GM18520 (cell line): ENCODE measurements around the gene SLC39A11.
A peak's percentile ranks its signal among the peaks of the same experiment; 100 is the strongest.
"Not testable (repeated sequence)": the region's sequence is repeated elsewhere in the genome, so short reads cannot be mapped to it uniquely, and the experiment has no call there.

ENCODE experiments used
- ATAC-seq: cut with Tn5 transposase; IDR thresholded peaks from one replicate; pipeline ENCODE4 v1.9.1; 2021; ENCODE audit not compliant: unreplicated experiment

Gene SLC39A11

DNA sequence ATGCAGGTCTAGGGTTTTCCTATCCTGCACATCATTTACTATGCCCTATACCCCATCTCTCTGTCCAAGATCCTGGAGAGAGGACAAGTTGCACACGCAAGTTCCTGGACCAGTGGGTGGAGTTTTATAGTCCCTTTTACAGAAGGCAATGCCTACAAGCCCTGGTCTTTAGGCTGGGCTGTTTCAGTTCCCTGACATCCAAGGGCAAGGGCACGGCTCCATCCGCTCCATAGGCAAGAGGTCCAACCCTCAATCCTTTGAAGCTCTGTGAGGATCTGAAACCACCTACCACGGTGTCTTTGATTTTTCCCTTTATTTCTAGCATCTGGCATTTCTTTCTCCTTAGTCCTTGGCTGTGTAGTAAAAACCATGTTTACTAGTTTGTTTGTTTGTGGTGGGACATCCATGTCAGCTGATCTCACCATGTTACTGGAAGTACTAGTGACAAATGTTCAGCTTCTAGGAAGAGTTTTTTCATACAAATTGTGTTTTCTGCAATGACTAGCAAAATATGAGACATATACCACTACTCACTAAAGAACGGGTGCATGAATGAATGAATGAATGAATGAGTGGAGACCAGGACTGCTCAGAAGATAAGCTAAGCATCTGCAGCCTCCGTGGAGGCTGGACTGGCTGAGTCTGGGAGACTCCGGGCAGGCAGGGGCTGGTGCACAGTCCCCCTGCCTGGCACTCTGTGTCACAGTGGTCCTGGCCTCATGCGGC lies 359.4 kb downstream of the SLC39A11 start:
- no peak for ATAC-seq

DNA sequence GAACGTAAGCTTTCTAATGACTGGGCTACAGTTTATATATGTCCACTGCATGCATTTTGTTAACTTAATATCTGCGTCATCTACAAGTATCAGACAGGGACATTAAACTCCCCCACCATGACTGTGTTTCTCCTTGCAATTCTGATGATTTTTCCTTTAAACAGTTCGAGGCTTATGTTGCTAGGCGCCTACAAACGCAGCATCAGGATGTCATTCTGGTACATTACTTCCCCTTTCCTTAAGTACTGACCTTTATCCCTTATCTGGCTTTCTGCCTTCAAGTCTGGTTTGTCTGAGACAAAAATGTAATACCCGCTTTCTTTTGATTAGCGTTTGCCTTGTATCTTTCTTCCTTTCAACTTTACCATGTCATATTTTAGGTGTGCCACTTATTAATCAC lies 362.4 kb downstream of the SLC39A11 start:
- ATAC-seq: no peak

DNA sequence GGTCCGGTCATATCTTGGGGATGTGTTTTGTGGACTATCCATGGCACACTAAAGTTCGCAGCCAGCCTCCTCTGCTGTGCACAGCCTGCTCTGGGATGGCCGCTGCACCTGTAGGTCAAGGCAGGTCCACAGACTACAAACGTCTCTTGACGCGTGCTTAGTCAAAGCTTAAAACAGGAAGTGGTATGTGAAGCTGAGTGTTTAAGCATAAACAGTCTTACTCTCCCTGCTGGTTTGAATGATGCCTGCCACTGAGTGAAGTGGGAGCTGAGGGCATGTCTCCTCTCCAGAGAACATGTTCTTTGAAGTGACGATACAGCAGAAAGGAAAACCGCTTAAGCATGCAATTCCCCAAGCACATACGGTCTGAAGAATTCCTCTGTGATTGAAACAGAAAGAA lies 365.6 kb downstream of the SLC39A11 start:
- ATAC-seq: peak; percentile 93

DNA sequence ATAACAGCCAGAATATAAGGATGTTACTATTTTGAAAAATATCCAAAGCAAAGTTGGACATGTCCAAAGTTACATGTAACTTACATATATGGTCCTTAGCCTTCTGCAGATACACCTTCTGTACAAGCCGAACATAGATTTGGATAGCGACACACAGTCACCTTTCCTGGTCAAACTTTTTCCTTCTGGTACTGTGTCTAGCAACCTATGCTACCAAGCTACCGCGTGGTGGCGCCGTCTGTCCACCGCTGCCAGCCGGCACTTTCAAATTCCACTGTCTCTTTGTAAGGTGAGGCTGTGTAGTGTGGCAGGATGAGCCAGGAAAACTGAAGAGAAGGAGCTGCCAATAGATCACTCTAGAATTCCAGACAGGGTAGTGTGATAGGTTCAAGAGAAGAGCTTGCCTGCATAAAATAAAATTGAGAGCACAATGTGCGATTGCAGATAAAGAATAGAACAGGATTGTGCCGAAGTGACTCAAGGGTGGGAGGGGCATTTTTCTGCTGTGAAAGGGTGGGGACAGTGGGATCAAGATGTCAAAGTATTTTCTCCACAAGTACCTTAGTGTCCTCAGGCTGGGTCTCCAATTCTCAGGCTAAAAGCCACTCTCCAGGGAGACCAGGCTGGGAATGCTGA lies 366.9 kb downstream of the SLC39A11 start:
- ATAC-seq: no peak

DNA sequence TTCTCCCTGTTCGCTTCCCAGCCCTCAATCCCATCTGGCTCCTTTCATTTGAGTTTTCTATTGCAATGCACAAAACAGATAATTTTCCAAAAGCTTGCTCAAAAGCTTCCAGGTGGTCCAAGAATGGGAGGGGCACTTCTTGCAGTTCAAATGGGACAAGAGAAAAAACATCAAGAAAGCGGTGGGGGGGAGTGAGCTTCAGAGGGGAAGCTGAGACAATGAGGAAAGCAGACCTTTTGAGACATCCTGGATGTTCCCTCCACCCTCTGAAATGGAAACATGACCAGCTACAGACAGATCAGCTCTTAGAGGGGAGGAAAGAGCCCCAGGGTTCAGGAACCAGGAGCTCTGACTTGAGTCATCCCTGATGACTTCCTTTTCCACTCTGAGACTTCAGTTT lies 368.2 kb downstream of the SLC39A11 start:
- ATAC-seq: no peak

DNA sequence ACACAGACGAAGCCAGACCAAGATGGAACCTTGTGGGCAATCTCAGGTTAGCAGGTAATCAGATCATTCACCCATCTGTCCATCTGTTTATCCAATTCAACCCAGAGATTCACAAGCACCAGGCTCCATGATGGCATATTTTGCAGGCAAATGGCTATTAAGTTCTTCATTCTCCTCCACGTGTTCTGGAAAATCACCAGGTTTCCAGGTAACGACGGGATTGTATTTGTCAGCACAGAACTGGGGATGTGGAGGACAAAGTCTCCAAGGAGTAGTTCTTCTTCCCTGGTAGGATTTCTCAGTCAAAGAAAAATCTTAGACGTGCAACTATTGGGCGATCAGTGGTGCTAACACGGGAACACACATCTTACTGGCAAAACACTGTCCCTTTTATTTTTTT lies 368.8 kb downstream of the SLC39A11 start:
- ATAC-seq: no peak

DNA sequence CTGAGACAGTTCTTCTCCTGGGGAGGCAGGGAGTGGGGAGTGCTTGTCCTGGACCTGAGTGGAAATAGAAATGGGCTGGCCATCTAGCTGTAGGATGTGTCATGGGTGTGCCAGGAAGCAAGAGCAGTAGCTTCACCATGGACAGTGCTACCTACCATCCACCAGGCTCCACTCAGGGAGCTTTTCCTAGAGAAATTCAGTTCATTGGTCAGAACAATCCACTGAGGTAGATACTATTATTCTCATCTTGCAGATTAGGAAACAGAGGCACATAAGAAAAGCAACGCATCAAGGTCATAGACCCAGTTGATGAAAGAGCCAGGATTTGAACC lies 372.0 kb downstream of the SLC39A11 start:
- no peak for ATAC-seq

DNA sequence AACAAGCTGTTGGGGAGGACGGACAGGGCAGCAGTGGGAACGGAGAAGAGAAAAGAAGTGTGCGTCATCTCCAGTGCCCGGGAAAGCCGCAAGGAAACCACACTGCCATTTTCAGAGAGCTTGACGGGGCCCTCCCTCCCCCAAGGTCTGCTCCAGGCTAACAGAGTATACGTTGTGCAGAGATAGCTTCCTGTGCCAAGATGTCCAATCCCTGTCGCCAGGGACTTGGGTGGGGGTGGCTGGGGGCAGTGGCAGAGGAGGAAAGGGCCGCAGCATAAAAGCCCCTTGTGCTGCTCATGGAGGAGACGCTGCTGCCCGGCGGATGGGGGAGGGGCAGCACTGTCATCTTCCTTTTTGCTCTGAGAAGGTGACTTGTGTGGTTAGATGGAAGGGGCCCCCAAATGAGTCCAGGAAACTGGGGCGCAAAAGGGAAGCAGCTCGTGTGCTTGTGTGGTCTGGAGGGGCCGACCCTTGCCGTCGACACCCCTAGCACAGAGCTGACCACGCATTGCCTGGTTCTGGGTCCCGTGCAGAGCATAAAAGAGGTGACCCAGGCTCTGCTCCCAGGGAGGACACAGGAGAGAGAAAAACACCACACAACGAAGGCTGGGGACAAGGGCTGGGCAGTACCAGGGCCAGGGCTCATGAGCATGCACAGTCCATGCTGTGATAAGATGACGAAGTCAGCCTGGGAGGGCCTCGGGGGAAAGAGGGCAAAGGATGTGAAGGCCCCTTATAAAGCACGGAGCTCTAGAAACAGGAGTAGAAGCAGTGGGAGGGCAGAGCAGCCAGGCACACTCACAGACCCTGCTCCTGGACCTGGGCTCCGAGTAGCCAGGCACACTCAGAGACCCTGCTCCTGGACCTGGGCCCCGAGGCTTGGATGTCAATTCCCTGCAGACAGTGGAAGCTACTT lies 372.7 kb downstream of the SLC39A11 start:
- ATAC-seq: no peak

DNA sequence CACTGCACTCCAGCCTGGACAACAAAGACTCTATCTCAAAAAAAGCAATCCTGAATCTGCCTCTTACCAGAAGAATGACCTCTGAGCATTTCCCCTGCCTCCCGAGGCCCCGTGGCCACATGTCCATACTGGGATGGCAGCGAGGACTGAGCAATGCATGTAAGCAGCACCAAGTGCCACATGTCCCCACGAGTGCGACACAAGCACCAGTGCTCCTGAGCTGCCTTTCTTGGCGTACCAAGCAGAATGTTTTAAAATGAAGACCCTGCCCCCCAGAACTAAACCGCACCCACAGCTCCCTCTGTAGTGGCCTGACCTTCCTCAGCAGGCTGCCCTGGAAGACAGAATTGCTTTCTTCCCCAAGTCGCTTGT lies 373.3 kb downstream of the SLC39A11 start:
- no peak for ATAC-seq

DNA sequence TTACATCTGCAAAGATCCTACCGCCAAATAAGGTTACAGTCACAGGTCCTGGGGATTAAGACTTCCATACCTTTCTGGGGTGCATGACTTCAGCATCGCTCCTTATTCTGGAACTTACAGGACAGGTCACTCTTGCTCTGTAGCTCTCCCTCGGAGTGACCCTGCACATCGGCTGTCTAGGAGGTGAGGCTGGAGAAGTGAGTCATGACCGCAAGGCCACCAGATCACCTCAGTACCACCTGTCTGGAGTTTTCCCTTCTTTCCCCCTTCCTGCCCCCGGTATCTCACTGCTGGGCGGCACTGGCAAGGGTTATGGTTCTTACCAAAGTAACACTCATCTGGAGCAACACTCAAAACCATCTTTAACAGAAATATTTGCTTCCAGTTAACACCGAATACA lies 374.8 kb downstream of the SLC39A11 start:
- ATAC-seq: no peak

DNA sequence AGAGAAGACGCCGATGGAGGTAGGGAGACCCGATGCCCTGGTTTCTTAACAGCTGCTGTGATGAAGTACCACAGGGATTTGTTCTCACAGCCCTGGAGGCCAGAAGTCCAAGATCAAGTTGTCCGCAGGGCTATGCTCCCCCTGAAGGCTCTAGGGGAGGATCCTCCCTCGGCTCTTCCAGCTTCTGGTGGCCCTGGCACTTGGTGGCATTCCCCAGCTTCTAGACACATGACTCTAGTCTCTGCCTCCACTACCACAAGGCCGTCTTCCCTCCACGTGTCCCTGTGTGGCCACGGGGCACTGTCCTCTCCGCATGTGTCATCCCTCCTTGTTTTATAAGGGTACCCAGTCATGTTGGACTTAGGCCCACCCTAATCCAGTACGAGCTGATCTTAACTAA lies 375.2 kb downstream of the SLC39A11 start:
- no peak for ATAC-seq

DNA sequence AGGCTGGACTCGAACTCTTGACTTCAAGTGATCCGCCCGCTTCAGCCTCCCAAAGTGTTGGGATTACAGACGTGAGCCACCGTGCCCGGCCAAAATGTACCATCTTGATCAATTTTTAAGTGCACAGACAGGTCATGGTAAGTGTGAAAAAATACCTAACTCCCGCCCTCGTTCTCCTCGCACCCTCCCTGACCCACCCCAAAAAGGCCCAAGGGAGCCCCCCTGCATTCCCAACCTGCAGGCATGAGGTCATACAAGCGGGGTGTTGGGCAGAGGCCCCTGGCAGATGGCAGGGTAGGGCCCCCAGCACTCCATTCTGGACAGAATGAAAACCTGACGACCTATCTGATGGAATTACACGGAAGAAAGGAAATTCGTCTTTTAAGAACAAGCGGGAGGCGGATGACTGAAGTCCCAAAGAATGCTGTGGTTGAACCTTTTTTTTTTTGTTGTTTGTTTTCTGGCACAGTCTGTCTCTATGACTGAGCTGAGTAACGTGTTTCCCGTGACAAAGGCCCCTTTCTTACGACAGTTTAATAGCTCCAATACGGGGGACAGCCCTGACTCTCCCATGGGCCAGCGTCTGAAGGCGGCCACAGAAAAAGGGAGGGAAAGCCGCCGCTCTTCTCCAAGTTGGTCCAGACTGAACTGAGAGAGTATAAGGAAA lies 376.4 kb downstream of the SLC39A11 start:
- no peak for ATAC-seq

DNA sequence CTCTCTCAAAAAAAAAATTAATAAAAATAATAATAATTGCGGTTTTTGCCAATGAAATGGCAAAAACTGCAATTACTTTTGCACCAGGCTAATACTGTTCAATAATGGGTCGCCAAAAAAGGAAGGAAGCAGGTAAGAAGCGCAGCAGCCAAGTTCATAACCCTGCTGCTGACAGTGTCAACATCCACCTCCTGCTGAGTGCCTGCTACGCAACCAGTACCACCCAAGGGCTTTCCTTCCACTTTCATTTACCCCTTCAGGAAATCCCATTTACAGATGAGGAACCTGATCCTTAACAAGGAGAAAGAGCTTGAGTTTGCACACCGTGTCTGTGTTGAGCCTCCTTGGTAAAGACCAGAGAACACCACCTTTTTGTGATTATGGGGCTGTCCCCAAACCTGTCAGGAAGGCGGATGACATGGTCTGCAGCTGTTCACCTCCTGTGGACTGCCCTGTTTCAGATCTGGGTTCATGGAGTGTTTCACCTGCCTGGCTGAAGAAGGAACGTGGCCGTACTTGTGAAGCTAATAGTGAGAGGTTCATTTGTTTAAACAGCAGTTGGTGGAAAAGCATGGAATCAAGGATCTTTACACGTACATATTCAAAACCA lies 378.0 kb downstream of the SLC39A11 start:
- no peak for ATAC-seq

DNA sequence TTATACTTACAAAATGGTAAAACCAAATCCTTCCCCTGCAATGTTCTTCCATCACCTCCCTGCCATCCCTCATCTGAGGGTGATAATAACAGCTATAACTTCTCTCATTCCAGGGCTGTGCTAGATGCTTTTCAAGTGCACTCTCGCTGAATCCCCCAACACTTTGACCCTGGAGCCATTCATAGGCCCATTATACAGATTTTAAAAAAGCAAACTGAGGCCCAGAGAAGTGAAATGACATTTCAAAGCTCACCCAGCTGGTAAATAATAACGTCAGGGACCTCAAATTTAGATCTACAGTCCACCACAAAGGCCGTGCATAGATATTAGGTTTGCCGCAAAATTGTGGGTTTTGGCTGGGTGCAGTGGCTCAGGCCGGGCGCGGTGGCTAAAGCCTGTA lies 378.8 kb downstream of the SLC39A11 start:
- no peak for ATAC-seq

DNA sequence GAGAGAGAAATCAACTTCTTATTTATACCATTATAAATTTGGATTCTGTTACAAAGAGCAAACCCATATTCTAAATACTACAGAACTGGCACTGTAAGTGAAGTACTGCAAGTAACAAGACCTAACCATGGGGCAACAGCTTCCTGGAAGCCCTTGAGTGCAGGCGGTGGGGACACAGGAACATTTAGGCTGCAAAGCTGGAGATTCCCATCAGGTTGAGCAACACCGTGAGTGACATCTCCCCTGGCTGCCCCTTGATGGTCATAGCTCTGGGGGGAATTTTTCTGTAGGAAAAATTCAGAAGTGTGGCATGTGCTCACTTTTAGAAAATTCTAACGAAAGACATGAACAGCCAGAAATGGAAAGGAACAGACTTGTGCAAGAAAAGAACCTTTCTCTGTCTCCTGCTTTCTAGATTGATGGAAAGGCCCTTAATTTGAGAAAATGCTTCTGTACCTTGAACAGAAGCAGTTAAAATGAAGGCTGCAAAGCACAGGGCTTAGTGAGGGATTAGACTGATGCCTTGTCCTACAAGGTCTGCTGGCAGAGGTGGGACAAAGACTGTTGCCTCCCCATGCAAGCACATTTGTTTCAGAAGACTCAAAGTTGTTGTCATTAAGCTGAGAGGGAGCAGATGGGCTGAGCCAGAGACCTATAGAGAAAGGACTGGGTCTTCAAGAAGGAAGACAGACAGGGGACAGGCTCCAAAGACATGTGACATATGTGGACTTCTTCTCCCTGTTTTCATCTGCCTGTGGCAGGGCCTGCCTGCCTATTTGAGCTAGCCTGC lies 380.8 kb downstream of the SLC39A11 start:
- no peak for ATAC-seq

DNA sequence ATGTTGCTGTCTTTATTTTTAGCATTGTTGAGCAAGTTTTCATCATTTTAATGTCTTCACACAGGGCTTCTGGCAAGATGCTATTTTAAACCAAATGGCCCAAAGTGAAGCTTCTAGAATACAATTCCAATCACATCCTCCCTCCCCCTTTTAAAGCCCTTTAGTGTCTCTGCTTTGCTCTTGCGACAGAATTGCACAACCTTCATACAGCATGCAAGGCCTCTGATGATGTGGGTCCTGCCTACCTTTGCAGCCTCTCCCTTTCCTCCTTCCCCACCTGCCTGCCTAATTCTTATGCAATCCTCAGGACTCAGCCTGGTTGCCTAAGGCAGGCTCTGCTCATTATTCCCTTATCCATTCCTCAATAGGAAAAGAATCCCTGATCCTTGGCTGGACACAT lies 381.7 kb downstream of the SLC39A11 start:
- ATAC-seq: no peak

DNA sequence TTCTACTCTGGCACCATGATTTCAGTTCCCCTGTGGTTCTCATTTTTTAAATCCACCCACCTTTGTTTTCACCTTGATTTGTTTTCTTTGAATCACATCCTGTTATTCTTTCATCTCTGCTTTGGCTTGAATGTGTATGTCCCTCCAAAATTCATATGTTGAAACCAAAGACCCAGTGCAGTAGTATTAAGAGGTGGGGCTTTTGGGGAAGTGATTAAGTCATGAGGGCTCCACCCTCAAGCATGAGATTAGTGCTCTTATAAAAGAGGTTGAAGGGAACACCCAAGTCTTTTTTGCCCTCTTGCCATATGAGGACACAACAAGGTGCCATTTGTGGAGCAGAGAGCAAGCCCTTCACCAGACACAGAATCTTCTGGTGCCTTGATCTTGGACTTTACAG lies 382.3 kb downstream of the SLC39A11 start:
- no peak for ATAC-seq

DNA sequence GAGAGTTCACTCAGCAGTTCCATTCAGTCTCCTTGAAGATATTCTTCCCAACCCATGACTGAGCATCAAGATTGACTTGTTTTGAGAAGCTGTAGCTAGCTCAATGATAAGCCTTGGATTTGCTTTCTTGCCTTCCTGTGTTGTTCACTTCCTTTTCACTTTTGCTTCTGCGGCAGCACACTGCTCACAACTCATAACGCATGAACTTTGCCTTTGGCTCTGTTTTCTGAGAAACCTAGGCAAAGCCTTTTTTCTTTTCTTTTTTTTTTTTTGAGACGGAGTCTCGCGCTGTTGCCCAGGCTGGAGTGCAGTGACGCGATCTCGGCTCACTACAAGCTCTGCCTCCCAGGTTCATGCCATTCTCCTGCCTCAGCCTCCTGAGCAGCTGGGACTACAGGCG lies 383.8 kb downstream of the SLC39A11 start:
- not testable (repeated sequence) for ATAC-seq

DNA sequence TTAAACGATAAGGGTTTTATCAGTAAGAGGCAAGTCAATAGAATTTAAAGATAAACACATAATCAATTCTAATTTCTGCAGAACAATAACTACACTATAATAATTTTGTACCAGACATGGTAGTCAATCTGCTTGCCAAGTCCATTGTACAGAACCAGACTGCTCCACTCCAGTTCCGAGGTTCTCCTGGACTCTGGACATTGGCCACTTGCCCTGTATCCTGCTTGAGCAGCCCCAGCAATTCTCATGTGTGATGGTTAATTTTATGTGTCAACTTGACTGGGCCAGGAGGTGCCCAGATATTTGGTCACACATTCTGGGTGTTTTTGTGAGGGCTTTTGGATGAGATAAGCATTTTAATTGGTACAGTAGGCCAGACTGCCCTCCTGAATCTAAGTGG lies 384.6 kb downstream of the SLC39A11 start:
- no peak for ATAC-seq

DNA sequence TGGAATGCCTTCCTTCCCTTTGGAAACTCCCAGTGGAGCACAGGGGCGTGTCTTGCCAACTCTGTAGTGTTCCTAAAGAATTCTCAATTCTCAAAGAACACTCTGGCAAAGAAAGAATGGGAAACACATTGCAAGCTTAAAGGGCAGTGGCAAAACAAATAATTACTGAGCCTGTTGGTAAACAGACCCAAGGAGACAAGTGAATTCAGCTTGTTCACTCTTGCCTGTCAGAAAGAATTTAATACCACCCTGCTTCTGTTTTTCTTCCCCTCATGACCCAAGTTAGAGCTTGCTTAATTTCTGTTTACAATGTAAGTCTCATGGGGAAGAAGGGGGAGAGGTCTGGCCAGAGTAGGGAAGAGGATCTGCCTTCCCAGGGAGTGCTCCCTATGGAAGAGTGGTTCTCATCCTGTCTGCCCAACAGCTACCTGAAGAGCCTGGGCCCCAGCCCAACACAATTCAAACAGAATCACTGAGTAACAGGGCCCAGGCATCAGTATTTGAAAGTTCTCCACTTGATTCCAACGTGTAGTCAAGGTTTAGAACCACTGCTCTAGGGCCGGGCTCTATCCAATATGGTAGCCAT lies 386.0 kb downstream of the SLC39A11 start:
- no peak for ATAC-seq
